H1 (cell line): ENCODE results near the gene ART5. TPM values are rescaled to one million over a fixed set of nuclear protein-coding genes. Genes with fewer than 3 reads are reported as not detected.

Experiments
- CHD1 ChIP-seq: IDR thresholded peaks from 2 replicates; pipeline ENCODE4 v1.6.1; 2012; ENCODE audit warnings: low read depth, low read length, improper control_type of control experiment
- POLR2A ChIP-seq, 2 experiments: IDR thresholded peaks; 1 replicate in 1 of 2; 2 replicates in 1 of 2; pipeline ENCODE4 v1.6.1; 2011; ENCODE audit warnings: low read depth in 2 of 2, low read length in 2 of 2, mild to moderate bottlenecking in 2 of 2; ENCODE audit errors: control extremely low read depth in 1 of 2
- SIX5 ChIP-seq: IDR thresholded peaks from 2 replicates; pipeline ENCODE4 v1.6.1; 2011; ENCODE audit warnings: mild to moderate bottlenecking, low read depth, low read length
- TCF12 ChIP-seq: IDR thresholded peaks from 2 replicates; pipeline ENCODE4 v1.6.1; 2011; ENCODE audit warnings: low read depth, mild to moderate bottlenecking, low read length
- polyA plus RNA-seq, 7 experiments: library from polyadenylated mRNA; depleted of rRNA in 3 of 7; stranded (reverse) in 5 of 7; unstranded in 2 of 7; fragments of >200 nt in 5 of 7; fragments of 200-250 nt in 2 of 7; gene quantifications; 1 replicate in 5 of 7; 2 replicates in 1 of 7; 4 replicates in 1 of 7; pipeline versions ENCODE4 v1.2.1 to v1.2.3, GENCODE V29; 2011 to 2013; ENCODE audit warnings: missing spikeins in 2 of 7, mixed read lengths in 2 of 7
- total RNA-seq: library from RNA; stranded (reverse); fragmentation: NEBNext Ultra II Directional; extraction: Animal tissue kit (Norgen Biotek cat#: 25700); gene quantifications from 2 replicates; pipeline ENCODE4 v1.2.1, GENCODE V29; 2021
- TF ChIP-seq, protein P1 (sequence below): IDR thresholded peaks from 2 replicates; pipeline ENCODE4 v1.6.1; 2012; ENCODE audit warnings: inconsistent platforms

ART5 gene
- total and polyA plus RNA-seq, 2 of the 8 experiments (the other 6 are each of a cell fraction or from before 2014, with no cell fraction given): 6.0 to 7.5 TPM

DNA sequence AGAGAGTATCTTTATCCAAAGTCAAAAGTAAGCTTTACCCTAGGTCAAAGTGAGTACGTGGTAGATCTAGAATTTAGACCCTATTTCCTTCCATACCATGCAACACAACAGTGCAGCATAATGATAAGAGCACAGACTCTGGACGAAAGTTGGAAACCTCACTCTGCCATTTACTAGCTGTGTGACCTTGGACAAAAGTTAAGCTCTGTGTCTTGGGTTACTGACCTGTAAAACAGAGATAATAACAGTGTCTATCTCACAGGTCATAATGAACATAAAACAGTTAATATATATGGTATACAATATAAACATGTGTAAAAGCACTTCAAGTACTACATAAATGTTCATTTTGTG is 43.0 kb upstream of the ART5 start (continued):
- TF ChIP-seq, protein P1, sequence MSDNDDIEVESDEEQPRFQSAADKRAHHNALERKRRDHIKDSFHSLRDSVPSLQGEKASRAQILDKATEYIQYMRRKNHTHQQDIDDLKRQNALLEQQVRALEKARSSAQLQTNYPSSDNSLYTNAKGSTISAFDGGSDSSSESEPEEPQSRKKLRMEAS: no peak
- no peak for TF ChIP-seq CHD1
- TF ChIP-seq TCF12: no peak
- no peak for TF ChIP-seq POLR2A (IDR thresholded peaks at IDR 0.05; ENCODE audit: control extremely low read depth in 1 of 2, low read depth in 2 of 2, low read length in 2 of 2)
- TF ChIP-seq SIX5: no peak
